Measurements from ENCODE around the gene OTULINL.

Gene OTULINL

DNA sequence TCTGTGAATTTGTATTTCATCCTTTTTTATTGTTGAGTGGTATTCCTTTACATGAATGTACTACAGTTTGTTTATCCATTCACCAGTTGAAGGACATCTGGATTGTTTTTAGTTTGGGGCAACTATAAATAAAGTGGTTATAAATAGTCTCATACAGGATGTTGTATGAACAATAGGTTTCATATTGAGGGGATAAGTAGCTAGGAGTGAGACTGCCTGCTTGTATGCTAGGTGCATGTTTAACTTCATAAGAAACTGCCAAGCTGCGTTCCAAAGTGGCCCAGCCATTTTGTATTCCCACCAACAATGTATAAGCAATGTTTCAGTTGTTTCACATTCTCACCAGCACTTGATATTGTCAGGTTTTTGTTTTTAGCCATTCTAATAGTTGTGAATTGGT, 21.5 kb downstream of the OTULINL start:
- no peak for DNase-seq

GRCh38 chr5:14607104-14607503, 25.5 kb downstream of the OTULINL start:
- no peak for DNase-seq

DNA sequence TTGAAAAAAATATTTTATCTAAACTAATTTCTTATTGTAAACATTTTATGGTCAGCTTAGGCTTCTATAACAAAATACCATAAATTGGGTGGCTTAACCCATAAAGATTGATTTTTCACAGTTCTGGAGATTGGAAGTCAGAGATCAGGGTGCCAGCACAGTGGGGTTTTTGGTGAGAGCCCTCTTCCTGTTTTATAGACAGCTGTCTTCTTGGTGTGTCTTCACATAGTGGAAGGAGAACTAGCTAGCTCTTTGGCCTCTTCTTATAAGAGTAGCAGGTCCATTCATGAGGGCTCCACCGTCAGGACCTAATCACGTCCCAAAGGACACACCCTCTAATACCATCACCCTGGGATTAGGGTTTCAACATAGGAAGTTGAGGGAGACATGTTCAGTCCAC, 26.6 kb downstream of the OTULINL start:
- no peak for DNase-seq

- DNase-seq: no peak
Observed at GRCh38 chr5:14611737-14612136, 30.1 kb downstream of the OTULINL start.

- DNase-seq: no peak
Observed at GRCh38 chr5:14614490-14614889, 32.9 kb downstream of the OTULINL start.

GRCh38 chr5:14615365-14615764, 33.8 kb downstream of the OTULINL start:
- DNase-seq: no peak

- DNase-seq: no peak
Observed at GRCh38 chr5:14617441-14617840, 35.8 kb downstream of the OTULINL start.

DNA sequence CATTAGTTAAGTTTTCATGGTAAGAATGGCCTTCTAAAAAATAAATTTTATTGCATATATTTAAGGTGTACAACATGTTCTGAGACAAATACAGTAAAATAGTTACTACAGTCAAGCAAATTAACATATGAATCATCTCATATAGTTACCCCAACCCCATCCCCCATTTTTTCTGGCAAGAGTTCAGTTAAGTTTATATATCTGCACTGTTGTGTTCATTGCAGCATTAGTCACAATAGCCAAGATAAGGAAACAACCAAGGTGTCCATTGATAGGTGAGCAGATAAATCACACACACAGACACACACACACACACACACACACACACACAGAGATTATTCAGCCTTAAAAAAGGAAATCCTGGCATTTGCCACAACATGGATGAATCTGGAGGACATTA, 45.7 kb downstream of the OTULINL start:
- no peak for DNase-seq

DNA sequence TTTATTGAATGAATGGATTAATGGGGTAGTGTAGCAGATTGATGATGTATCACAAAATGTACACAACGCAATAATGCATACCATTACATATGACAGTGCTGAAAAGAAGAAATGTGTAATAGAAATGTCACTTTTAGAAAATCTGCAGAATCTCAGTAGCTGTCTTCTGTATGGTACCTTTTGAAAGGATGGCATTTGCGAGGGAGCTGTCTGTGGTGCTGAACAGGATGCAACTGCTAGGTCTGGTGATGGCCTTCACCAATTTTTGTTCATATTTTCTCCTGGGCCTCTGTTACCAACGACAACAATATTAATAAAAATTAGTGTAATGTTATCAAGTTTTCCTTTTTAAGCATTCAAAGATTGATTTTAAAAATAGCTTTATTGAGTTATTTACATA, 46.8 kb downstream of the OTULINL start:
- DNase-seq: no peak

GRCh38 chr5:14630671-14631070, 49.1 kb downstream of the OTULINL start:
- DNase-seq: no peak

GRCh38 chr5:14635656-14636055, 54.1 kb downstream of the OTULINL start:
- no peak for DNase-seq

DNA sequence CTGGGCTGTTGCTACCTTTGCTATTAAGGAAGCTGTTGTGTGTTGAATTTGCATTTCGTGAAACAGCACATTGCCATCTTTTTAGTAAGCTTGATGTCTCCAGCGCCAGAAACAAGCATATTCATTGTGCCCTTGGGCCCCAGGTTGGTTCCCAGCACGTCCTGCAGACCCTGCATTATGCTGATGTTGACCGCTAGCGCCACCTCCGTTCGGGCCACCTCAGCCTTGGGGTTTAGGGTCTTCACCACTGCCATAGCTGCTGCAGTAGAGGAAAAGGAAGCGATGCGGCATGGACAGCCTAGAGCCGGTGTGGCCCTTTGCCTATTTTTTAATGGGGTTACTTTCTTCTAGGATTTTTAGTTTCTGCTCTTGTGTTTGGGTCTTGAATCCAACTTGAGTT, 59.2 kb downstream of the OTULINL start:
- no peak for DNase-seq

- DNase-seq: no peak
Observed at GRCh38 chr5:14644623-14645237, 63.1 kb downstream of the OTULINL start.

DNA sequence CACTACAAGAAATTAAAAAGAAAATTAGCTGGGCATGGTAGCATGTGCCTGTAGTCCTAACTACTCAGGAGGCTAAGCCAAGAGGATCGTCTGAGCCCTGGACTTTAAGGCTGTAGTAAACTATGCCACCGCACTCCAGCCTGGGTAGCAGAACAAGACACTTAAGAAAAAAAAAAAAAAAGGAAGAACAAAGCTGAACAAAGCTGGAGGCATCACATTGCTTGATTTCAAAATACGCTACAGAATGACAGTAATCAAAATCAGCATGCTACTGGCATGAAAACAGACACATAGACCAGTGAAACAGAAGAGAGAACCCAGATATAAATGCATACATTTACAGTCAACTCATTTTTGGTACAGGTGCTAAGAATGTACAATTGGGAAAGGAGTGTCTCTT, 68.5 kb downstream of the OTULINL start:
- no peak for DNase-seq

DNA sequence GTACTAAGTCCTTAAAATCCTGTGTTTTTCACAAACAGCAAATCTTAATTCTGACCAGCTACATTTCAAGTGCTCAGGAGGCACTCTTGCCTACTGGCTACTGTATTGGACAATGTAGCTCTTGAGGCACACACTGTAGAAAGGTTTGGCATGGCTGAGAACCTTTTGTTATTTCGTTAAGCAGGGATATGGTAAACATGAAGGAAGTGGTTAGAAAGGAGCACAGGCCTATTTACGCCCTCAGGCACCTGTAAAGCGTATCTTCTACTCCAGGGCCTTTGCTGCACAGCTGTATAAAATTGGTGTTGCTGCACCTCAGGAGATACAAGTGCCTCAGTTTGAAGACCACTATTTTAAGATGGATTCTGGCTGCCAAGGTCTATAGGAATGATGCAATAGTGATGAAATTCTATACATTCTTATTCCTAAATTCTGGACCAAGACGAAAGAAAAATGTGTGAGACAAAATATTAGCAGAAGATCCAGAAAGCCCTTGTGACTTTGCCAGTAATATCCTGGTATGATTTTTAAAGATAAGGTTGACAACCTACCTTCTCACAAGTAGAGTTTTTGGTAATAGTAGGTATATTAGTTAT, 73.7 kb downstream of the OTULINL start:
- DNase-seq: no peak

DNA sequence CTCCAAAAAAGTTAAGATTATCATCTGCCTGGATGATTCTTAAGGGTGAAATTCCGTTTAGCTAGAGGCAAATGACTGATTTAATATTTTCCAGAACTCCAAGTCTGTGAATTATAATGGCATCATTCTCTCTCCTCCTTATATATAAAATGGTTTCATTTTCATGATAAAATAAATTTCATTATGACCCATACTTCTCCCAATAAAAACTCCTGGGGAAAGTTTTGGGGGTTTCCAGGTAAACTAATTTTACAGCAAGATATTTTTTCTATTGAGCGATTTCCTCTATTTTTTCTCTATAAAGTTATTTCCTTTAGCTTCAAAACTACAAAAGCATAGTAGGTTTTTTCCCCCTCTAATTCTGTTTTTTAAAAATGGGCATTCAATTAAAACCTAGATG, 75.3 kb downstream of the OTULINL start:
- DNase-seq: no peak

DNA sequence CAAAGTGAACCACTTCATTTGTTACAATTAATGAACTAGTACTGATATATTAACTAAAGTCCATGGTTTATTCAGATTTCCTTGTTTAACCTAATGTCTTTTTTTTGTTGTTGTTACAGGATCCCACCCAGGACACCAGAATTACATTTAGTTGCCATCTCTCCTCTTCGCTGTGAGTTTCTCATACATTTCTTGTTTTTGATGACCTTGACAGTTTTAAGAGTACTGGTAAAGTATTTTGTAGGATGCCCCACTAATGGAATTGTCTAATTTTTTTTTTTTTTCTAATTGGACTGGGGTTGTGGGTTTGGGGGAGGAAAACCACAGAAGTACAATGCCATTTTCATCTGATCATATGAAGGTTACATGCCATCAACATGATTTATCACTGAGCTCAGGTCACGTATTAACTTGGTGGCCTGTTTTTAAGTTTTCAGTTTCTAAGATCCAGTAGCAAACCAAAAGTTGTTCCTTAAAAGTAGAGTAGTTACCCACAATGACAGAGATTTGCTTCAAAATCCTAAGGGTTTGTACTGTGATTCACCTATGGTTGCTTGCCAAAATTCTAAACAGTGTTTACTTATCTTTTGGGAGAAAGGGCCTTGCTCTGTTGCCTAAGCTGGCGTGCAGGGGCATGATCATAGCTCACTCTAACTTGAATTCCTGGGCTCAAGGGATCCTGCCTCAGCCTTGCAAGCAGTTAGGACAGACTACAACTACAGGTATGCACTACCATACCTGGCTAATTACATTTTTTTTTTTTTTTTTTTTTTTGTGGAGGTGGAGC, 78.4 kb downstream of the OTULINL start:
- DNase-seq: no peak

- no peak for DNase-seq
Observed at GRCh38 chr5:14660833-14661232, 79.2 kb downstream of the OTULINL start.
